Measurements from ENCODE around the gene UNC80.

Gene UNC80

GRCh38 chr2:209908511-209908910, 136.9 kb downstream of the UNC80 start:
- DNase-seq (ENCODE audit: low spot score): no peak

- DNase-seq (ENCODE audit: low spot score): no peak
Observed at GRCh38 chr2:209911486-209911885, 139.9 kb downstream of the UNC80 start.

- DNase-seq (ENCODE audit: low spot score): no peak
Observed at GRCh38 chr2:209913786-209914345, 142.2 kb downstream of the UNC80 start.

GRCh38 chr2:209917154-209917771, 145.6 kb downstream of the UNC80 start:
- no peak for DNase-seq (ENCODE audit: low spot score)

- DNase-seq (ENCODE audit: low spot score): no peak
Observed at GRCh38 chr2:209918251-209918650, 146.6 kb downstream of the UNC80 start.

GRCh38 chr2:209922116-209922515, 150.5 kb downstream of the UNC80 start:
- no peak for DNase-seq (ENCODE audit: low spot score)

- no peak for DNase-seq (ENCODE audit: low spot score)
Observed at GRCh38 chr2:209929369-209929768, 157.7 kb downstream of the UNC80 start.

GRCh38 chr2:209933499-209934483, 162.2 kb downstream of the UNC80 start:
- DNase-seq (ENCODE audit: low spot score): no peak

GRCh38 chr2:209936106-209936666, 164.6 kb downstream of the UNC80 start:
- DNase-seq (ENCODE audit: low spot score): no peak

- DNase-seq (ENCODE audit: low spot score): no peak
Observed at GRCh38 chr2:209937893-209938292, 166.3 kb downstream of the UNC80 start.

- DNase-seq (ENCODE audit: low spot score): no peak
Observed at GRCh38 chr2:209938906-209939305, 167.3 kb downstream of the UNC80 start.

GRCh38 chr2:209940936-209941335, 169.3 kb downstream of the UNC80 start:
- no peak for DNase-seq (ENCODE audit: low spot score)

- no peak for DNase-seq (ENCODE audit: low spot score)
Observed at GRCh38 chr2:209942426-209942825, 170.8 kb downstream of the UNC80 start.

GRCh38 chr2:209942936-209943605, 171.4 kb downstream of the UNC80 start:
- no peak for DNase-seq (ENCODE audit: low spot score)

GRCh38 chr2:209943776-209944175, 172.1 kb downstream of the UNC80 start:
- no peak for DNase-seq (ENCODE audit: low spot score)

- DNase-seq (ENCODE audit: low spot score): no peak
Observed at GRCh38 chr2:209946539-209946938, 174.9 kb downstream of the UNC80 start.

GRCh38 chr2:209956271-209956670, 184.6 kb downstream of the UNC80 start:
- no peak for DNase-seq (ENCODE audit: low spot score)

- DNase-seq (ENCODE audit: low spot score): no peak
Observed at GRCh38 chr2:209958016-209958415, 186.4 kb downstream of the UNC80 start.

GRCh38 chr2:209960045-209960444, 188.4 kb downstream of the UNC80 start:
- no peak for DNase-seq (ENCODE audit: low spot score)

GRCh38 chr2:209960676-209961630, 189.3 kb downstream of the UNC80 start:
- DNase-seq (ENCODE audit: low spot score): peak; percentile 34

- DNase-seq (ENCODE audit: low spot score): no peak
Observed at GRCh38 chr2:209965723-209966122, 194.1 kb downstream of the UNC80 start.
